Activated B cell treated with CpG ODN at 0.5 μM for 24 hours (primary cell): ENCODE results near the gene MVB12B. TPM values are rescaled to one million over a fixed set of nuclear protein-coding genes. Genes with fewer than 3 reads are reported as not detected.
A peak's percentile ranks its signal among the peaks of the same experiment; 100 is the strongest.

ENCODE experiments used
- ATAC-seq: fragments of 200-7000 bp; cut with Tn5 transposase; one replicate; pipeline ENCODE4 v1.10.0; 2021; ENCODE audit warnings: low read depth, mild to moderate bottlenecking, moderate library complexity
- CTCF ChIA-PET: fragments of 350-600 bp; sonication (Branson Sonifier 250); formaldehyde crosslinking; loops from one replicate; lab custom pipeline; 2021; ENCODE audit warnings: antibody characterized with exemption; lab: Charles Lee
- POLR2A ChIA-PET: fragments of 350-600 bp; sonication (Branson Sonifier 250); formaldehyde crosslinking; loops from one replicate; lab custom pipeline; 2021; ENCODE audit warnings: antibody characterized with exemption; lab: Charles Lee
- DNase-seq: peaks from one replicate; pipeline ENCODE4 v3.0.0; 2022
- H3K27ac Mint-ChIP-seq: one replicate; pipeline ENCODE4 v1.8.0; 2020; ENCODE audit warnings: mixed read lengths
- H3K27me3 Mint-ChIP-seq: one replicate; pipeline ENCODE4 v1.8.0; 2021; ENCODE audit warnings: mixed read lengths
- H3K36me3 Mint-ChIP-seq: one replicate; pipeline ENCODE4 v1.8.0; 2021; ENCODE audit warnings: low read depth, mixed read lengths
- H3K4me1 Mint-ChIP-seq: one replicate; pipeline ENCODE4 v1.8.0; 2021; ENCODE audit warnings: mixed read lengths
- H3K4me3 Mint-ChIP-seq: one replicate; pipeline ENCODE4 v1.8.0; 2020; ENCODE audit warnings: mild to moderate bottlenecking, mixed read lengths
- H3K9me3 Mint-ChIP-seq: one replicate; pipeline ENCODE4 v1.8.0; 2020; ENCODE audit warnings: mixed read lengths
- CTCF ChIP-seq: fragments of 200-600 bp; IDR thresholded peaks from one replicate; pipeline ENCODE4 v1.8.0; 2022; ENCODE audit warnings: antibody characterized with exemption, mild to moderate bottlenecking
- intact Hi-C: fragments of 100-400 bp; cut with micrococcal nuclease; formaldehyde crosslinking; loops from one replicate; pipeline ENCODE4 v1.15.1; 2024
- total RNA-seq: library from RNA; stranded (reverse); gene quantifications from 2 replicates; pipeline ENCODE4 v1.2.3, GENCODE V29; 2022

Gene MVB12B
- total RNA-seq, 1 donor from 2014 or later, result 2.5 TPM

DNA sequence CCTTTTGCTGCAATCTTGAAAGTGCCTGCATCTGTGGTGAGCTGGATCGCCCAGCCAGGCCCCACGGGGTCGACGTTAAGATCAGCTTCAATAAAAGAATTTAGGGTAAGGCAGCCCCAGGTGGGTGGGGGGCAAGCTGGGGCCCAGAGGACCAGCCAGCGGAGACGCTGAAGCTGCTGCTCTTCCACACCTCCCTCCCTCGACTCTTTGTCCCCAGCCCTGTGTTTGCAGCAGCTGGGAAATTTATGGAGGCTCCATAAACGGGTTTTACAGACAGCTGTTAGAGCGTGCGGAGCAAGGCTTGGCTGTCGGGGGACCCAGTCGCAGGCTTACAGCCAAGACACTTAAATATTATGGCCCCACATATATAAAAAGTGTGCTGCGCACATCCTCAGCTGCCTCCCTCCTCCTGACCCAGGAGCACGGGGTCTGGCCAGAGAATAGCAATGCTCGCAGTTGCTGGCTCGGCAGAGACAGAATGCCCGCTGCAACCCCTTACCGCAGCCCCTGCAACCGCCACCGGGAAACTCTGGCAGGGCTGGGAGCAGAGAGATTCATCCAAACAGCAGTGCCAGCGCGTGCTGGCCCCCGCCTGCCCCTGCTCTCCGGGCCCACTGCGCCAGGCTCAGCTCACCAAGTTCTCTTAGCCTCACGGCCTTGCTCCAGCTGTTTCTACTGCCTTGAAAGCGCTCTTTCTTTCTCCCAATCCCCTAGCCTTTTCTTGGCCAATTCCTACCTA lies 28.4 kb upstream of the MVB12B start:
- H3K27me3 Mint-ChIP-seq, result peaks cover 12% of the 10 kb centered on the region
- intact Hi-C loops, result no loop called here
- no peak overlapping the region for H3K27ac Mint-ChIP-seq
- DNase-seq (no peak), ATAC-seq (no peak)
- no peaks in the 10 kb centered on the region for H3K4me1 Mint-ChIP-seq
- CTCF ChIA-PET, result interaction anchor here (1.8 kb wide), 1 partner anchor 100 kb away, joined by 5 read pairs; no protein-coding TSS in a partner anchor
- TF ChIP-seq CTCF, result no peak
- no peaks in the 10 kb centered on the region for H3K9me3 Mint-ChIP-seq
- no peaks in the 10 kb centered on the region for H3K36me3 Mint-ChIP-seq
- no peak overlapping the region for H3K4me3 Mint-ChIP-seq
- POLR2A ChIA-PET, result no interaction called here

DNA sequence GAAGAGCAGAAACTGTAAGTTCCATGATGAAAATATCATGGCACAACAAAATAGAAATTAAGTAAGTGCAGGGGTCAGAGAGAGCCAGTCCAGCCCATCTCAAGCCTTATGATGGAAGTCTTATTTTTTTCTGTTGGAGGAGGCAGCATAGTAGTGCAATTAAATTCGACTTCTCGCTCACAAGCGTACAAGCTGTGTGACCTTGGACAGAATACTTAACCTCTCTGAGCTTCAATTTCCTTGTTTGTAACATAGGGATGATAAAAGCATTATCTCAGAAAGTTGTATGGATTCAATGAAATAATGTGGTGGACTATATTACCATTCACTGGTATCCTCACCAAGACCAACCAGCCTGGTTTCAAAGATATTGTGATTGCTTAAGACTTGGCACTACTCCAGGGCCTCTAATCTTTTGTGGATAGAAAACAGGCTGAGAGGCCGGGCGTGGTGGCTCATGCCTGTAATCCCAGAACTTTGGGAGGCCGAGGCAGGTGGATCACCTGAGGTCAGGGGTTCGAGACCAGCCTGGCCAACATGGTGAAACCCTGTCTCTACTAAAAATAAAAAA lies 26.8 kb upstream of the MVB12B start:
- CTCF ChIA-PET, result interaction anchor here (1.5 to 1.8 kb wide), 2 partner anchors 99 to 192 kb away, joined by 4 to 5 read pairs; no protein-coding TSS in a partner anchor
- no peaks in the 10 kb centered on the region for H3K9me3 Mint-ChIP-seq
- H3K36me3 Mint-ChIP-seq, result no peaks in the 10 kb centered on the region
- H3K27me3 Mint-ChIP-seq, result peaks cover 7% of the 10 kb centered on the region
- POLR2A ChIA-PET, result interaction anchor here (1.1 kb wide), 1 partner anchor 9 kb away, joined by 3 read pairs; no protein-coding TSS in a partner anchor
- no peak overlapping the region for H3K4me3 Mint-ChIP-seq
- DNase-seq, result no peak
- no peak overlapping the region for H3K27ac Mint-ChIP-seq
- H3K4me1 Mint-ChIP-seq, result no peaks in the 10 kb centered on the region
- no peak for ATAC-seq
- no peak for TF ChIP-seq CTCF
- intact Hi-C loops, result no loop called here

GRCh38 chr9:126301196-126301595 lies 25.4 kb upstream of the MVB12B start:
- no peaks in the 10 kb centered on the region for H3K36me3 Mint-ChIP-seq
- peaks cover 5% of the 10 kb centered on the region for H3K27me3 Mint-ChIP-seq
- no peak for TF ChIP-seq CTCF
- H3K9me3 Mint-ChIP-seq, result no peaks in the 10 kb centered on the region
- ATAC-seq (no peak), DNase-seq (no peak)
- intact Hi-C loops, result no loop called here
- CTCF ChIA-PET, result interaction anchor here (1.3 to 4.5 kb wide), 5 partner anchors 97 to 893 kb away, joined by 3 to 48 read pairs (median 6); no protein-coding TSS in a partner anchor
- POLR2A ChIA-PET, result no interaction called here
- H3K4me1 Mint-ChIP-seq, result no peaks in the 10 kb centered on the region
- no peak overlapping the region for H3K27ac Mint-ChIP-seq
- H3K4me3 Mint-ChIP-seq, result no peak overlapping the region

DNA sequence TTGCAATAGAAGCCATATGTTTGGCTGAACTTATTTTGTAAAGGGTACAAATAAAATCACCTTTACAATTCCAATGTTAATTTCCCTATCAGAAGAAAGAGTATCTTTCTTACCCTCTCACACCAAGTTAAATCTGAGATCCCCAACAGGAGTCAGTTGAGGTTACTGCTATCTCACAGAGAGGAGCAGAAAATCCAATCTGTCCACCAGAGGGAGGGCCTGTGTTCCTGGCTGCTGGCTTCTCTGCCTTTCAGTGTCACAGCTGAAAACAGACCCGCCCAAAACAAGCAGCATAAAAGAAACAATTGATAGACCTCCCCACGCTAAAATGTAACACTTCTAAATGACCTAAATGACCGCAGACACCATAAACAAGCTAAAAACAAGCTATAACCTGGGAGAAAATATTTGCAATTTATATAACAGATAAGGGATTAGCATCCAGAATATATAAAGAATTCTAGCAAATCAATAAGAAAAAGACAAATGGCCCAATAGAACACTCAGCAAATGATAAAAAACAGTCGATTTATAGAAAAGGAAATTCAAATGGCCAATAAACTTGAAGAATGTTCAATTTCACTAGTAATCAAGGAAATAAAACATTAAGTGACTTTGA lies 24.5 kb upstream of the MVB12B start:
- peak; percentile 69 for ATAC-seq
- no peak overlapping the region for H3K4me3 Mint-ChIP-seq

More for the DNA sequence above, 24.5 kb upstream of the MVB12B start:
- Mint-ChIP-seq H3K27ac (no peak overlapping the region), H3K4me1 (no peaks in the 10 kb centered on the region), H3K9me3 (no peaks in the 10 kb centered on the region), H3K27me3 (peaks cover 2% of the 10 kb centered on the region), H3K36me3 (no peaks in the 10 kb centered on the region)
- no peak for TF ChIP-seq CTCF
- ChIA-PET POLR2A (no interaction called here), CTCF (interaction anchor here (1.1 to 4.5 kb wide), 7 partner anchors 52 to 894 kb away, joined by 3 to 48 read pairs (median 4); no protein-coding TSS in a partner anchor)
- DNase-seq, result no peak
- intact Hi-C loops, result loop anchor here (1.0 kb wide), 2 partner anchors 96 to 189 kb away; no protein-coding TSS in a partner anchor
